GM10266 (cell line): ENCODE data around the gene MELTF.
"Not testable (repeated sequence)": the region's sequence is repeated elsewhere in the genome, so short reads cannot be mapped to it uniquely, and the experiment has no call there.

Experiments
- DNase-seq: peaks from one replicate; pipeline ENCODE4 v3.0.0; 2012; ENCODE audit errors: extremely low spot score
- TF ChIP-seq, protein P1 (sequence below): IDR thresholded peaks from 2 replicates; pipeline ENCODE4 v1.5.1; 2012; ENCODE audit warnings: mild to moderate bottlenecking, low read depth; ENCODE audit not compliant: control insufficient read depth, insufficient read depth; ENCODE audit errors: missing control alignments

Gene MELTF

DNA sequence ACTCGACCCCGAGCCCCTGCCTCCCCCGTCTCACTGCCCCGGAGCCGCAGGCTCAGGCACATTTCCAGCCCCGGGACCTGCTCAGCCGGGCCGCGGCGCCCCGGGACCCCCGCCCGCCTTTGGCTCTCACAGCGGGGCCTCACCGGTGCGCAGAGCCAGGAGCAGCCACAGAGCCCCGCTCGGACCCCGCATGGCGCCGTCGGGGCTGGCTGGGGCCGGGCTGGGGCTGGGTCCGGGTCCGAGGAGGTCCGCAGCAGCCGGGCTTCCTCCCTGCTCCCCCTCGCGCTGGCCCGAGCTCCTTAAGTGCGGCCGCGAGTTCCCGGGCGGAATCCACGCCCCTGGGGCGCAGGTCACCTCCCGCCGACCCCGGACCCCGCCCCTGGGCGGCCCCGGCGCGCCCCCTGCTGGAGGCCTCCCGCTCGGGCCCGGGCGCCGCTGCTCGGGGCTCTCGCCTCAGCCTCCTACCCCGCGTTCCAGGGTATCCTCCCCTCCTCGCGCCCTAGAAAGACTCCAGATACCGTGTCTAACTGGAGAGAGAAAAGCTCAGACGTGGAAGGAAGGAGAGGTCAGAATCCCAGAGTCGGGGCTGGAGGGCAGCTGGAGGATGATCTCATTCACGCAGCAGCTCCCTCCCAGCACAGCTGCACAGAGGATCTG lies at the start of gene MELTF:
Gene MELTF (minus strand): TSS at position 307 of the 657 bp plus-strand sequence. CDS start 115 bp downstream, at position 192.
- TF ChIP-seq, protein P1, sequence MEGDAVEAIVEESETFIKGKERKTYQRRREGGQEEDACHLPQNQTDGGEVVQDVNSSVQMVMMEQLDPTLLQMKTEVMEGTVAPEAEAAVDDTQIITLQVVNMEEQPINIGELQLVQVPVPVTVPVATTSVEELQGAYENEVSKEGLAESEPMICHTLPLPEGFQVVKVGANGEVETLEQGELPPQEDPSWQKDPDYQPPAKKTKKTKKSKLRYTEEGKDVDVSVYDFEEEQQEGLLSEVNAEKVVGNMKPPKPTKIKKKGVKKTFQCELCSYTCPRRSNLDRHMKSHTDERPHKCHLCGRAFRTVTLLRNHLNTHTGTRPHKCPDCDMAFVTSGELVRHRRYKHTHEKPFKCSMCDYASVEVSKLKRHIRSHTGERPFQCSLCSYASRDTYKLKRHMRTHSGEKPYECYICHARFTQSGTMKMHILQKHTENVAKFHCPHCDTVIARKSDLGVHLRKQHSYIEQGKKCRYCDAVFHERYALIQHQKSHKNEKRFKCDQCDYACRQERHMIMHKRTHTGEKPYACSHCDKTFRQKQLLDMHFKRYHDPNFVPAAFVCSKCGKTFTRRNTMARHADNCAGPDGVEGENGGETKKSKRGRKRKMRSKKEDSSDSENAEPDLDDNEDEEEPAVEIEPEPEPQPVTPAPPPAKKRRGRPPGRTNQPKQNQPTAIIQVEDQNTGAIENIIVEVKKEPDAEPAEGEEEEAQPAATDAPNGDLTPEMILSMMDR, result peak; percentile 97
- peak; percentile 100 for DNase-seq

DNA sequence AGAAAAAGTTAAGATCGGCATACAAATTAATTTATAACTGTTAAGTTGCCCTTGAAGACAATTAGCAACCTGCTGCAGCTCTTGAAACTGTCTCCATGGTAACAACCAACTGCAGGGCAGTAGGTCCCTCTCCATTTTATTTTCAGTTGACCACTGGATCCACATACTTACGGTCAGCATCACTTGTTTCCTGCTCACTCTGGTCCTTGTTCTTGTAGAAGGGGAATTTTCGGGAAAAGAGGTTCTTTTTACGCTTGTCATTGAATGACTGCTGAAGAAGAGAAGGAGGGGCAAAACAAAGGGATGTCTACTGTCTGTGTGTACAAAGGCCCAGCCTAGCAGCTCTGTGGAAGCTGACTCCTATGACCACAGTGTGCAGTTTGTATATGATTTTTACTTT lies 46.8 kb upstream of the MELTF start:
- no peak for DNase-seq
- TF ChIP-seq, protein P1, result no peak

DNA sequence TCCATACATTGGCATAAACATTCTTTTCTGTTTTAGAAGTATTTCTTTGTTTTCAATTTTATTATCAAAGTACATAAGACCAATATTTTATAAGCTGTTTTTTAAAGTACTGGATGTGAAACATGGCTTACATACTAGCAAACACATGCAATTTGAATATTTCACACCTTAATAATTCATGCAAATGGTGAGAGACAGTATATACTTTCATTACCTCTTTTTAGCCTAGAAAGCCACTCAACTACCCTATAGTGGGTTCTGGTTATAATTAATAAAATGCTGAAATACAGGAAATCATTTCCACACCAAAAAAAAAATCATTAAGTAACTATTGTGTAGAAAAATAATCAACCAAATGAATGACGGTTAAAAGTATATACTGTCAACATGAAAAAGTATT lies 38.5 kb upstream of the MELTF start:
- DNase-seq, result no peak
- TF ChIP-seq, protein P1, result no peak

DNA sequence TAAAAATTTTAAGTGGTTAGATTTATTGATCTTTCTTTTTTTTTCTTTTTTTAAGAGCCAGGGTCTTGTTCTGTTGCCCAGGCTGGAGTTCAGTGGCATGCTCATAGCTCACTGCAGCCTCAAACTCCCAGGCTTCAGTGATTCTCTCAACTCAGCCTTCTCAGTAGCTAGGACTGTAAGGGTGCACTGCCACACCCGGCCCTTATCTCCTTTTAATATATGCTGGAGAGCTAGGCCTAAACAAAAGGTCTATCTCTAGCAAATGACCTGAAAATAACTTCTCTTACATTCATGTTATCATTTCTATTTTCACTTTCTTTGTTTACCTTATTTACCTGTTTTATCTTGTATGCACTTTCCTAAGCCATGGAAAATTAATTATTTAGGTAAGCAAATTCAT lies 35.2 kb upstream of the MELTF start:
- TF ChIP-seq, protein P1, result no peak
- no peak for DNase-seq

DNA sequence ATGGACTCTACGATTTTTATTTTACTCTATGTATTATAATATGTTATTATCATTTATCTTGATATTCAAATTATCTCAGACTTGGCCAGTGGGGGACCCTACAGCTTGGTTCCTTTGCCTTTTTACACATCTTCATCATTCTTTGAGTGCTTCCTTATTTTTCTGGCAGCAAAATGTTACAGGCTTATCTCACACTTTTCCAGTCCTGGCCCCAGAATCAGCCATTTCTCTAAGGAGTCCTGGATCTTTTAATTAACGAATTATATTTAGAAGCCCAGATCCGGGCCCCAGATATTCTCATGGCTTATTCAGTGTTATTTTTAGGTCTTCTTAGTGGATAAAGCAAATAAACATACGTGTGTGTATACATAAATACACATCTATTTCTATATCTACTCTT lies 32.8 kb upstream of the MELTF start:
- no peak for DNase-seq
- TF ChIP-seq, protein P1, result no peak

DNA sequence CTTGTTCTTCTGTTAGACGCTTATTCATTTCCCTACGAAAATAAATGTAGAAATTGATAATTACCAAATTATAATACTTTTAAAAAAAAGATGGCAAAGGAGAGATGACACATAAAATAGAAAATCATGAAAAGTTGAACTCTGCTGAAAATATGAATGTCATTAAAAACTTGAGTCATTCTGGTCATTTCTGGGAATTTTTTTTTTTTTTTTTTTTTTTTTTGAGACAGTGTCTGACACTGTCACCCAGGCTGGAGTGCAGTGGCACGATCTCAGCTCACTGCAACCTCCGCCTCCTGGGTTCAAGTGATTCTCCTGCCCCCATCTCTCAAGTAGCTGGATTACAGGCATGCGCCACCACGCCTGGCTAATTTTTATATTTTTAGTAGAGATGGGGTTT lies 22.0 kb upstream of the MELTF start:
- DNase-seq, result not testable (repeated sequence)

DNA sequence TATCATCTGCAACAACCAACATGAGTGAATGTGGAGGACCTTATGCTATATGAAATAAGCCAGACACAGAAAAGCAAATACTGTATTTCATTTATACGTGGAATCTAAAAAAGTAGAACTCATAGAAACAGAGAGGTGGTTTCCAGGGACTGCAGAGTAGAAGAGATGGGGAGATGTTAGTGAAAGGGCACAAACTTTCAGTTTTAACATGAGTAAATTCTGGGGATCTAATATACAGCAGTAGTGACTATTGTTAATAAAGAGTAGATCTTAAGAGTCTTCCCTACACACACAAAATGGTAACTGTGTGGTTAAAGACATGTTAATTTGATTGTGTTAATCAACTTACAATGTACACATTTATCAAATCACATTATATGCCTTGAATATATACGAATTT lies 20.9 kb upstream of the MELTF start:
- peak; percentile 52 for DNase-seq

More for the DNA sequence above, 20.9 kb upstream of the MELTF start:
- TF ChIP-seq, protein P1, result no peak
